GM12891 (cell line): ENCODE results near the gene CXCL3.

ENCODE experiments used
- PAX5 ChIP-seq: IDR thresholded peaks from 2 replicates; pipeline ENCODE4 v1.6.1; 2011; ENCODE audit warnings: low read length, moderate library complexity, mild to moderate bottlenecking; ENCODE audit not compliant: insufficient read depth, severe bottlenecking
- POLR2A ChIP-seq: IDR thresholded peaks from 2 replicates; pipeline ENCODE4 v1.6.1; 2011; ENCODE audit warnings: low read depth, low read length, control low read depth
- POLR2AphosphoS5 ChIP-seq: IDR thresholded peaks from 2 replicates; pipeline ENCODE4 v1.6.1; 2011; ENCODE audit warnings: low read depth, low read length, control low read depth
- TAF1 ChIP-seq: IDR thresholded peaks from 2 replicates; pipeline ENCODE4 v1.6.1; 2011; ENCODE audit warnings: low read depth, low read length, control low read depth

- TF ChIP-seq POLR2A (no peak), POLR2AphosphoS5 (no peak), TAF1 (no peak), PAX5 (no peak)
These were observed 18.5 kb upstream of the CXCL3 start for GRCh38 chr4:74056858-74057562.
